Measurements from ENCODE around the gene PIP5K1B.

Gene PIP5K1B

GRCh38 chr9:68951879-68952659 is 247.0 kb downstream of the PIP5K1B start:
- DNase-seq: no peak
- in situ Hi-C loops (cut with HindIII; ENCODE audit: low pct_ligation_motif_present, low pct_unique_long_range_greater_than_20kb, low sequenced_read_pairs): no loop called here

- no peak for DNase-seq
- in situ Hi-C loops (cut with HindIII; ENCODE audit: low pct_ligation_motif_present, low pct_unique_long_range_greater_than_20kb, low sequenced_read_pairs): no loop called here
Measured at GRCh38 chr9:68953771-68954170, 248.7 kb downstream of the PIP5K1B start.

DNA sequence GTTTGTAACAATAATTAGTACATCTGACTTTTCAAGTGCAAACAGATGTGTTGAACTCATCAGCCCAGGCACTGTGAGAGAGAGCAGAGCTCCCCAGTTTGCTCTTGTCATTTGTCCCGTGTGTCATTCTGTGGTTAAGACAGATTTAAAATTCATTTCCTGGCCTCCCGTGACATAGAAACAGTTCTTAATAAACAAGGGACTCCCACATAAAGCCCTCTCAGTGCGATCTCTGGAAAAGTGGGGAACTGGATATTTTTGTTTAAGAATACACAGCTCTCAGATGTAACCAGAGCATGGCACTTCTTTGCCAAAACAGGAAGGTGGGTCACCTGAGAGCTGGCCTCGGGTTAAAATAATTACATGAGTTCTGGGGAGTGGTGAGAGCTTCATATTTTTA is 250.3 kb downstream of the PIP5K1B start:
- in situ Hi-C loops (cut with HindIII; ENCODE audit: low pct_ligation_motif_present, low pct_unique_long_range_greater_than_20kb, low sequenced_read_pairs): no loop called here
- no peak for DNase-seq

GRCh38 chr9:68957479-68957878 is 252.4 kb downstream of the PIP5K1B start:
- DNase-seq: no peak
- in situ Hi-C loops (cut with HindIII; ENCODE audit: low pct_ligation_motif_present, low pct_unique_long_range_greater_than_20kb, low sequenced_read_pairs): no loop called here

GRCh38 chr9:68961587-68961986 is 256.5 kb downstream of the PIP5K1B start:
- in situ Hi-C loops (cut with HindIII; ENCODE audit: low pct_ligation_motif_present, low pct_unique_long_range_greater_than_20kb, low sequenced_read_pairs): no loop called here
- no peak for DNase-seq

DNA sequence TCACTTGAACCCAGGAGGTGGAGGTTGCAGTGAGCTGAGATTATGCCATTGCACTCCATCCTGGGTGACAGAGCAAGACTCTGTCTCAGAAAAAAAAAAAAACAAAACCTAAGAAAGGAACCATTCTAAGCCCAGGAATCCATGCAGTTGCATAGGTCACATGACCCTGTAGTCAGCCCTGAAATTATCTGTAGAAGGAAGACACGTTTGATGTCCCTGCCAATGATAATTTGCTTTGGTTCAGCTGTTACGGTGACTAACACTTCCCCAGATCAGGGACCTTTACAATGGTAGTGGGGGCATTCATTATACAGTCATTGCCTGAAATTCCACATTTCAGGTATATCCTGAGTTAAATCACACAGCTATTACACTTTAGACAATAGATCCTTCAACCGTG is 258.4 kb downstream of the PIP5K1B start:
- in situ Hi-C loops (cut with HindIII; ENCODE audit: low pct_ligation_motif_present, low pct_unique_long_range_greater_than_20kb, low sequenced_read_pairs): no loop called here
- no peak for DNase-seq

DNA sequence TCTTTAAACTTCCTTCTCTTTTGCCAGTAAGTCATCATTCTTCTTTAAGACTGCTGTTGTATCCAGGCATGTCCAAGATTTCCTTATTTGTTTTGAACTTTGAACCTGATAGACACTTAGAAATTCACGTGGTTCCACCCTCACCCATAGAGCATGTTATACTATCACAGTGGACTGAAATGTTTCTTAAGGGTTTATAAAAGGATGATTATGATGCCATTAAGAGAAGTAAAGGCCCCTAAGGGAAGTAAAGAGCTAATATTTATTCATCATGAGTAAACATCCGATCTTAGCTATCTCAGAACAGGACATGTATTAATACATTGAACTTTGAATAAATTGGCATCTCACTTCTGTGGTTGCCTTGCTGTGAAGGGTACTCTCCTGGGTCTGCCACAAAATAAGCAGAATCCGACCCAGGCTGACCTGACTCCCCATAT is 259.1 kb downstream of the PIP5K1B start:
- in situ Hi-C loops (cut with HindIII; ENCODE audit: low pct_ligation_motif_present, low pct_unique_long_range_greater_than_20kb, low sequenced_read_pairs): no loop called here
- no peak for DNase-seq

DNA sequence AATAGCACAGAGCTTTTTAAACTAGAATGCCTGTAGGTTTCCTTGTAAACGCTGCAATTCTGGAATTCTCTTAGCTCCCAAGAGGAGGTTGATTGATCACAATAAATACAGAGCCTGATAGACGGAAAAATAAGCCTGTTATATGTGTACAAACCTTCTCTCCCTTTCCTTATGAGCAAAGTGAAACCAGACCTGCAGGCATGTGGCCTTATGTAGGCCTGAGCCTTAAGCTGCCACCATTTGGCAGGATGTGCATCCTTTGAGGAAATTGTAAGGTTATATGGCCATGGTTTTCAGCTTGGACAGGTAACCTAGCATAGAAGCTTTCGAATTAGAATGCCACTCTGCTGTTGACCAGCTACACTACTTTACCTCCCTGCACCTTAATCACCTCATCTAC is 259.7 kb downstream of the PIP5K1B start:
- no peak for DNase-seq
- in situ Hi-C loops (cut with HindIII; ENCODE audit: low pct_ligation_motif_present, low pct_unique_long_range_greater_than_20kb, low sequenced_read_pairs): no loop called here

DNA sequence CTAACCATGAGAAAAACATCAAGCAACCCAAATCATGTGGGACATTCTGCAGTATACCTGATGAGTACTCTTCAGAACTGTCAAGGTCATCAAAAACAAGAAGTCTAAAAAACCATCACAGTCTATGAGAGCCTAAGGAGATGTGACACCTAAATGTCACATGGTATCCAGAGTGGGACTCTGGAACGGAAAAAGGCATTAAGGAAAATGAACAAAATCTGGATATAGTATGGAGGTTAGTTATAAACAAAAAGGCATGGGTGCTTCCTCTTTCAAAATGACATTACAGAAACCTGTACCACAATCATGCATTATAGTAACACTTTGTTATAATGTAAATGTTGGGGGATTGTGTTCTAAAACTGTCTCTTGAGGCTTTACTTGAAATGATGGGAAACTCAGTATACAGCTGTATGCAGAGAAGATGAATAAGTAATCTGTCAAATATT is 261.5 kb downstream of the PIP5K1B start:
- in situ Hi-C loops (cut with HindIII; ENCODE audit: low pct_ligation_motif_present, low pct_unique_long_range_greater_than_20kb, low sequenced_read_pairs): no loop called here
- DNase-seq: no peak

GRCh38 chr9:68967800-68968199 is 262.8 kb downstream of the PIP5K1B start:
- in situ Hi-C loops (cut with HindIII; ENCODE audit: low pct_ligation_motif_present, low pct_unique_long_range_greater_than_20kb, low sequenced_read_pairs): no loop called here
- DNase-seq: no peak

DNA sequence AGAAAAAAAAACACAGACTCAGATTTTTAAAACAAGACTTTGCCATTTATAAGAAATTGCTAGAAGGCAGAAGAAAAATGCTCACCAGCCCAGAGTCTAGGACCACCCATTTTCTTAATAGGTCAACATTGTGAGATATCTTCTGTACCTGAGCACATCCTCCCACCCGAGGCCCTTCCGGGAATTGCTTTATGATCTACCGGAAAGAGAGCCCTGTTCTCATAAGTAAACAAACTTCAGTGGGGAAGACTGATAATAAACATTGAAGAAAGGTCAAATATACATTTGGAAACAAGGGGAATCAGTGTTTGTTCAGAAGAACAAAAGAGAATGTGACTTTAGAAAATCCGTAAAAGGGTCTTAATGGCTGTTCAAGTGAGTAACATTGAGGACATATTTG is 264.5 kb downstream of the PIP5K1B start:
- DNase-seq: no peak

GRCh38 chr9:68970151-68970550 is 265.1 kb downstream of the PIP5K1B start:
- DNase-seq: no peak
- in situ Hi-C loops (cut with HindIII; ENCODE audit: low pct_ligation_motif_present, low pct_unique_long_range_greater_than_20kb, low sequenced_read_pairs): no loop called here

More for the DNA sequence above, 264.5 kb downstream of the PIP5K1B start:
- in situ Hi-C loops (cut with HindIII; ENCODE audit: low pct_ligation_motif_present, low pct_unique_long_range_greater_than_20kb, low sequenced_read_pairs): no loop called here

DNA sequence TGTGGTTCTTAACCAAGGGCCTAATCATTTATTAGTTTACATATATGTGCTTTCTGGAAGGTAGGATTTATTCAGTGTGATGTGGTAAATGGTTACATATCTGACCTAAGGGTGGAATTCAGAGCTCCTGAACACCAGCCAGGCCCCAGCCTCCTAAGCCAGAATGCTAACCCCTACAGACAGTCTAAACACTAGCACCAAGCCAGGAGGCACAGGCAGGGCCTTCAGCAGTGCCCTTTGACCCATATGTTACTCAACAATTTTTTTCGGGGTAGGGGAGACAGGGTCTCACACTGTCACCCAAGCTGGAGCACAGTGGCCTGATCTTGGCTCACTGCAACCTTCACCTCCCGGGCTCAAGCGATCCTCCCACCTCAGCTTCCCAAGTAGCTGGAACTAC is 268.6 kb downstream of the PIP5K1B start:
- DNase-seq: no peak
- in situ Hi-C loops (cut with HindIII; ENCODE audit: low pct_ligation_motif_present, low pct_unique_long_range_greater_than_20kb, low sequenced_read_pairs): no loop called here

DNA sequence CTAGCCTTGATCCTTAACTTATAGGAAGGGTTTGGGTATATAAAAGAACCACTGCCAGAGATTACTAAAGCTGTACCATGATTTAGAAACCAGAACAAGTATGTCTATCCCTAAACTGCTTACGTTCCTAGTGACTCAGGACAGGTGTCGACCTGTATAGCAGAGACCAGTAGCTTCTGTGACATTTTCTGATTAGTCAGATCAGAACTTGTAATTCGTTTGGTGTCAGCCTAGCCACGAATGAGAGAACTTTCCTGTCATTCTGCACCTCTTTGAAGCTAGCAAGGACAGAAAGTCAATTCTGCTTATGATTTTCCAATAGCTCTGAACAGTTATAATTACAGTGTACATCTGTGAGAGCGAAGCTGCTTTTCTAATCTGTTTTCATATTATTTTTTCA is 269.4 kb downstream of the PIP5K1B start:
- in situ Hi-C loops (cut with HindIII; ENCODE audit: low pct_ligation_motif_present, low pct_unique_long_range_greater_than_20kb, low sequenced_read_pairs): no loop called here
- no peak for DNase-seq

DNA sequence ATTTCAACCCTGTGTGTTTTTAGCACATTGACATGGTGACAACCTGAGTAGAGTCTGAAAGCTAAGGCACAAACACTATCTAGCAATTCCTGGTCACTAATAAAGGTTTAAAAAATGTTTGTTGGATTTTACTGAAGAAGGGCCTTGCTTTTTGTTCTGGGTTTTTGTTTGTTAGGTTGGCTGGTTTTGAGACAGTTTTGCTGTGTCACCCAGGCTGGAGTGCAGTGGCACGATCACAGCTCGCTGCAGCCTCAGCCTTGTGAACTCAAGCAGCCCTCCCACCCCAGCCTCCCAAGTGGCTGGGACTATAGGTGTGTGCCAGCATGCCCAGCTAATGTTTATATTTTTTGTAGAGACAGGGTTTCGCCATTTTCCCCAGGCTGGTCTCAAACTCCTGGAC is 269.9 kb downstream of the PIP5K1B start:
- in situ Hi-C loops (cut with HindIII; ENCODE audit: low pct_ligation_motif_present, low pct_unique_long_range_greater_than_20kb, low sequenced_read_pairs): no loop called here
- DNase-seq: no peak

GRCh38 chr9:68975365-68976043 is 270.5 kb downstream of the PIP5K1B start:
- in situ Hi-C loops (cut with HindIII; ENCODE audit: low pct_ligation_motif_present, low pct_unique_long_range_greater_than_20kb, low sequenced_read_pairs): no loop called here
- no peak for DNase-seq

DNA sequence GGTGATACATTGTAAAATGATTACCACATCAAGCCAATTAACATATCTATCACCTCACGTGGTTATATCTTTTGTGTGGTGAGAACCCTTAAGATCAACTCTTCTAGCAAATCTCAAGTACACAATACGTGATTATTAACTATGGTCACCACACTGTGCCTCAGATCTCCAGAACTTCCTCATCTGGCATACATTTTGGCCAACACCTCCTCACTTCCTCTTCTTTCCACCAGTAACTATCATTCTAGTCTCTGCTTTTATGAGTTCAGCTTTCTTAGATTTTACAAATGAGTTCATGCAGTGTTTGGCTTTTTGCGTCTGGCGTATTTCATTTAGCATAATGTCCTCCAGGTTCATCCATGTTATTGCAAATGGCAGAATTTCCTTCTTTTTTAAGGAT is 273.0 kb downstream of the PIP5K1B start:
- no peak for DNase-seq
- in situ Hi-C loops (cut with HindIII; ENCODE audit: low pct_ligation_motif_present, low pct_unique_long_range_greater_than_20kb, low sequenced_read_pairs): no loop called here

GRCh38 chr9:68978501-68978900 is 273.5 kb downstream of the PIP5K1B start:
- in situ Hi-C loops (cut with HindIII; ENCODE audit: low pct_ligation_motif_present, low pct_unique_long_range_greater_than_20kb, low sequenced_read_pairs): no loop called here
- DNase-seq: no peak

DNA sequence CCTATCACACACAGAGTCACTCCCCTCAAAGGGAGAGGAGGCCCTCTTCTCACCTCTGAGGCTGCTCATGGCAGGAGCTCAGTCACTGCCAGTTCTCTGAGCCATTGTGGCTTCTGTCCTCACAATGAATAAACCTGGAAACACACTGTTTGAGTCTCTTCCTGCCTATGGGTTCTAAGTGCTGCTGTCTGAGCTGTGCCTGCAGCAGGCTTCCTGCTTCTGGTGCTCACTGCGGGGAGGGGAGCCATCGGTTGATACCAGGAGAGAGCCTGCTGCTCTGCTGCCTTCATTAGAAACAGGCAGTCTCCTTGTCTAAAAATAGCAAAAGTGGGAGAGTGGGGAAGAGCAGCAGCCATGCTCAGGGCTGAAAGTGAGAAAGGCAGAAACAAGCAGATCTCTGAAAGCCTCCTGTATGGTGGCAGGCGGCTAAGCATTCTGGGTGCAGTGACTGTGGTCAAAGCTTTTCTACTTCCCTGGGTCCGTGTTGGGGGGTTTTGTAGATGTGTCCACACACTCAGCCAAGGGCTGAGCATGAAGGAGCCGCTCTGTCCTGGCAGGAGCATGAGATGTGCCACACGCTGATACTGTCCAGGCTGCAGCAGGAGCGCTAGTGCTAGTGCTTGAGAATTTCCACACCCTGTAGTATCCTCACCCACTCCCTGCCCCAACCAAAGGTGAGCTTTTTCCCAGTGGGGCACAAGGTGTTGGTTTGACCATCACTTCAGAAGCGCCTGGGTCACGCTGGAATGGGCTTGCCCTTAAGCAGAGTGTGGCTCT is 274.7 kb downstream of the PIP5K1B start:
- no peak for DNase-seq
- in situ Hi-C loops (cut with HindIII; ENCODE audit: low pct_ligation_motif_present, low pct_unique_long_range_greater_than_20kb, low sequenced_read_pairs): no loop called here

Measured in ACHN (cell line).